ENCODE measurements around the gene SLC17A3.

The SLC17A3 gene

DNA sequence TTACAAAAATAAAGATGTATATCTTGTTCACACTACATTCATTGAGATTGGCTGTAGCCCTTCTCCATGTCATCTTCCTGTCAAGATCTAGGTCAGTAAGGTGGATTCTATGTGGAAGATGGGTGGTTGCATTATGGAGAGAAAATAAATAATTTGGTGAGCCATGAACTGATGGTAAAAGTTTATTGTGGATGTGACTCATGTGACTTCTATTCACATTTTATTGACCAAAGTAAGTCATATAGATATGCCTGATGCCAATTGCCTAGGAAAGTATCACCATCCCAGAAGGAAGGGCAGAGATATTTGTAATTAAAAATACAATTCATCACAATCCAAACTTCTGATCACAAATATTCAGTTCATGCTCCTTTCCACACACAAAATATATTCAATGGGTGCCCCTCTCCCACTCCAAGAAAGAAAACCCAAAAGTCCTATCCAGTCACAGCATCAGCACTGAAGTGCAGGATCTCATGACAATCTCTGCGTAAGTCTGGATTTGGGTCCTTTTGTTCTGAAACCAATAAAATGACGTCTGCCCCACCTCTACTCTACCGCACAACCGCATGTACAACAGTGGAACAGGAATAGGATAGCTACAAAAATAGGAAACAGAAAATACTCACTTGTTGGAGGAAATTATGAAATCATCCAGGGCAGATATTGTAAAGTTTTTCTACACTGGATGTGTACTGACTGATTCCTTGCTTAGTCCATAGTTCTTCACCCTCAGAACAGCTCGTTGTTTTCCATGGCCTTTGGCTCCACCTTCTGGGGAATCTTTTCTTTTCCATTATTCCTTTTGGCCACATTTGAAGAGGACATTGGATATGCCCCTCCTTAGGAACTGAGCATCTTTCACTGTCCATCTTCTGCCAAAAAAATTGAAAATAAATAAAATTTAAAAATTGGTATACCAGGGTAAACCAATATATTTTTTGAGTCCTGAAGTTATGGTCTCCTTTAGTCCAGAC, 16.1 kb upstream of the SLC17A3 start:
- peak; percentile 83 for FAIRE-seq

DNA sequence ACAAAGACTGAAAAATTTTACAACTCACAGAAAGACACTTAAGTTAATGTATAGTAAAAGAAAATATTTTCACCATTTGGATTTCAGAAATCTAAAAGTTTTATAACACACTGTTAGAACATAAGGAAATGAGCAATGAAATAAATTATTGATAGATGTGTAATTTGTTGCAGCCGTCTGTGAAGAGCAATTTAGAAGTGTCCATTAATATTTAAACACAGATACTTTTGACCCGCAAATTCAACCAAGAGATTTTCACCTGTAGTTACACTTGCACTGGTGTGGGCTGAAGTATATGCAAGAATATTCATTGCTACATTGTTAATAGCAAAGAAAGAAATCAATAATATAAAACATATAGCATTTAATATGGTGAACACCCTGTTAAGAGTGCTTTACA, 14.6 kb upstream of the SLC17A3 start:
- FAIRE-seq = no peak

DNA sequence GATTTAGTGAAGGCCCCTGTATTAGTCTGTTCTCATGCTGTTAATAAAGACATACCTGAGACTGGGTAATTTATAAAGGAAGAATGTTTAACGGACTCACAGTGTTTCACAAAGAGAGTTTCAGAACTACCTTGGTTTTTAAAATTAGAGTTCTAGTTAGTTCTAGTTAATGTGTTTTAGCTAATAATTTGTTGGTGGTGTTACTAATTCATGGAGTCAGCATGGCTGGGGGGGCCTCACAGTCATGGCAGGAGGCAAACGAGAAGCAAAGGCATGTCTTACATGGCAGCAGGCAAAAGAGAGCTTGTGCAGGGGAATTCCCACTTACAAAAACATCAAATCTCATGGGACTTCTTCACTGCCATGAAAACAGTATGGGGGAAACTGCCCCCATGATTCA, 12.0 kb upstream of the SLC17A3 start:
- FAIRE-seq = no peak

DNA sequence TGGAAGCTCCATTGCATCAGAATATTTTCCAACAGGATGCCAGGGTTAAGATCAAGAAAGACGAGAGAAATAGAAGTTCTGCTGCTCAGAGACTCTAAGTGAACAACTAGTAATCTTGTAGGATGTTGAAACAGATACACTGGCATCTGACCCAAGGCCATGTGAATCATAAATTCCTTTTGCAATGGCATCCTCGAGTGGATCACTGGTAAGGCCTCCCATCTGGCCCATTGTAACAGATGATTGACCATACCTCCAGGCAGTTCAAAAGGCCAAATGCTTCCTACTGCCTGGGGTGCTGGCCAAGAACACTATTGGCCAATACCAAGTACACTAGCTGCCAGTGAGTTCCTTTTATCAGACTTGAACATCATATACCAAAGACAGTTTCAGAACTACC, 9.9 kb upstream of the SLC17A3 start:
- FAIRE-seq = no peak

DNA sequence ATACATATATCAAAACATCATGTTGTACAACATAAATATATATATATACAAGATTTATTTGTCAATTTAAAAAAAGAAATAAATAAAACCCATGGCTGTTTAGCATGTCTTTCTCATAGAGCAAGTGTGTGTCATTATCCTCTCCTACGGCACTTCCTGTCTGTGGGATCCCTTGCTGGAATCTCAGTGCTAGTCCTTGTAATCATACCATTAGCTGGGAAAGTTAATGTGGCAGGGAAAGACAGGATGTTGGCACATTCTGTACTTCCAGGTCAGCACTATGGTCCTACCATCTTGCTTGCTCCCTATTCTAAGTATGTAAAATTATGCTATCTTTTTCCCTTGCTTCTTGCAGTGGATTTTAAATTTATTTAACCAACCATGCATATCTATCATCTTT, 9.5 kb upstream of the SLC17A3 start:
- FAIRE-seq = no peak

DNA sequence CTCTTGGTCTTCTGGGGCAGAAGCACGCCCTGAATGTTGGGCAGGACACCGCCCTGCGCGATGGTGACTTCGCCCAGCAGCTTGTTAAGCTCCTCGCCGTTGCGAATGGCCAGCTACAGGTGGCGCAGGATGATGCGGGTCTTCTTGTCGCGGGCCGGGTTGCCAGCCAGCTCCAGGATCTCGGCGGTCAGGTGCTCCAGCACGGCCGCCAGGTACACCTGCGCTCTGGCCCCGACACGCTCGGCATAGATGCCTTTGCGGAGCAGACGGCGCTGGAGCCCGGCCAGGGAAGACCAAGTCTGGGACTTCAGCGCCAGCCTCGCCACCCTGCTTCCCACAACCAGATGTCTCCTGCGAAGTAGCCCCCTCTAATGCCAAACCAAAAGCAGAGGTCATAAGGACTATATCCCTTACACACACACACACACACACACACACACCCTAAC, 8.0 kb upstream of the SLC17A3 start:
- FAIRE-seq = no peak

DNA sequence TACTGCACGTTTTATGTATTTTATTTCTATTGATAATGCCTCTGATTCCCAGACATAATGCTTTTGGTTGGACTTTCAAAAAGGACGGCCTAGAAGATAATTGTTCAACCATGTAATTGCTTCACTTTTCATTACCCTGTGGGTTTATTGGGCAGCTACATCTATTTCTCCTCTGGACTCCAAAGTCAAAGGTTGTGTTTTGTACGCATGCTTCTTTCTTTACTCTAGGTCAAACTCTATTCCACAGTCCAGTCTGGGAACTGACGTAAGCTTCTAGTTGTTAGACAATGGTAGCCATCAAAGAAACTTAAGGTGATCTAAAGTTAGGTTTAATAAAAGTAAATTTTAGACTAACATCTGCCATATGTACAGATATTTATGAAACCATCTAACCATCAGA, 6.6 kb upstream of the SLC17A3 start:
- FAIRE-seq = no peak

DNA sequence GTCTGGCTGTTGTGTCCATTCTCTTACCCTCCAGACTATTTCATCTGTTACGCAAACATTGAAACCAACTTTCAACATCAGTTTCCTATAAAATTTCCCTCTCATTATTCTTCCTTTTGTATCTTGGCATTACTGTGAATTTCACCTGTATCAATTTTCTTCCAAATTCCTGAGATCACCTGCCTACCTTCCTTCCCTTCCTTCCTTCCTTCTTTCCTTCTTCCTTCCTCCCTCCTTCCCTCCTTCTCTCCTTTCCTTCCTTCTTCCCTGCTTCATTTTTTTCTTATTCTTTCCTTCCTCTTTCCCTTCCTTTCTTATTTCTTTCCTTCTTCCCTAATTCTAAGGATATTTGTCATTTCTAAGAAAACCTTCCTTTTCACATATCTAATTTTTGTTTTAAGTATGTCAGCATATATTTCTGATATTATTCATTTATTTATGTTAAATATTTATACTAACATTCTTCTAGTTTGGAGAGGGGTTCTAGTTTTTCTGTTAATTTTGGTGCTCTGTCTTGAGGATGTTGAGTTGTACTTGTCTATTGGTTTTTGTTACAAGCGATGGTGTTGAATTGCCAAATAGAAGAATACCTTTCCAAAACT, 4.8 kb upstream of the SLC17A3 start:
- no peak for FAIRE-seq

DNA sequence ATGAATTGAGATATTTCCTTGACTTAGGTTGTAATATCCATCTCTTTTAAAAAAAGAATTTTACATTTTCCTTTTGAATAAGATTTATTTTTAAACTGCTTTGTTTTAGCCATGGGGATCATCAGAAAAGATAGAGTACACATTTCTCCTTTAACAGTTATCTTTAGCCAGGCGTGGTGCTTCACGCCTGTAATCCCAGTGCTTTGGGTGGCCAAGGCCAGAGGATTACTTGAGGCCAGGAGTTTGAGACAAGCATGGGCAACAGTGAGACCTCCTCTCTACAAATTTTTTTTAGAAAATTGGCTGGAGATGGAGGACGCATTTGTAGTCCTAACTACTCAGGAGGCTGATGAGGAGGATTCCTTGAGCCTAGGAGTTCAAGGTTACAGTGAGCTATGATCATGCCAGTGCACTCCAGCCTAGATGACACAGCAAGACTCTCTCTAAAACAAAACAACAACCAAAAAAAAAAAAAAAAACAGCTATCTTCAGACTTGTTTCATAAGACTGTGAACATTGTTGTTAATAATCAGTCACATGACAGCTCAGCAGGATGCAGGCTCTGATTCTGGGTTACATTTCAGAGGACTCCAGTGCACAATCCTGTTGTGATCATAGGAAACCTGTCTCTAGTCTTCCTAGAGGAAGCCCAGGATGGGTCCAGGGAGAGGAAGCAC, 2.0 kb upstream of the SLC17A3 start:
- no peak for FAIRE-seq

DNA sequence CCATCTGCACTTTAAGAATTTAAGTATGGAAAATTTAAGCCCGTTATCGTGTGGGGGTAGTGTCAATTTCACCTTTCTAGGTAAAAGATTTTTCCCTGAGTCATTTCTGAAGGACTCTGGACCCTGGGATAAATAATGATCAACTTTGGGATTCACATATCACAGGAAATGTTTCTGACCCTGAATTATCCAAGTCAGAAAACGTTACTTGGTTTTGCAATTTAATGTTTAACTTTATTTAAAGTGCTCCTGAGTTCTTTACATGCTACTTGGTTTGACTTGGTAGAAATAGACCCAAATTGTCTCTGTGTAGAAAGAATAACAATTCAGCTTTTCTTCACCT, 1.5 kb upstream of the SLC17A3 start:
- no peak for FAIRE-seq

DNA sequence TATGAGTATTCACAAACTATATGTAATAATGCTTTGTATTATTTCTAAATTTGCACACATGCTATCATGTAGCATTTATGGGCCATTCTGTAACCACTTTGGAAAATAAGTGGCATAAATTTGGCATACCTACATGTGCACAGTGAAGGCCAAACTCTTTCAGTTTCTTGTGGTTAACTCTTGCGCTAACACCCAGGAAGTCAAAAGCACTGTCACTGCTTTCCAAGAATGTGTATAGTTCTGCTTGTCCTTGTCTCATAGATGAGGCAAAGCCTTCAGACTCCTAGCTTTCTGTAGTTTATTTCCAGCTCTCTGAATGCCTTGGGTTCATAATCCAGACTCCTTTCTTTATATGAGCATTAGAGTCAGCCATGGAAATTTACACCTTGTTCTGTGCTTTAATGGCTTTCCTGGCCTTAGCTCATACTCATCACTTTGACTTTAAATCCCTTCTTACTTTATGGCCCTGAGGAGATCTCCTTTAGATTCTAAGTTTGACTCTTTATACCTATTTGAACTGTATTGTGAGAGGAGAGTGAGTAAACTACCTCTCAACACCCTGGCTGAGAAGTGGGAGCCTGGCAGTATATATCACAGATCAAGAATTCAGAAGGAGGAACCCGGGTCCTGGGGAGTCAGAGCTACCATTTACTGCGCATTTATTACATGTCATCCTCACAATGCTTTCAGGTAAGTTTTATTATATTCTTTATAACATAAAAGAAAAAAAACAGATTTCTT, 949 bp upstream of the SLC17A3 start:
- no peak for FAIRE-seq

DNA sequence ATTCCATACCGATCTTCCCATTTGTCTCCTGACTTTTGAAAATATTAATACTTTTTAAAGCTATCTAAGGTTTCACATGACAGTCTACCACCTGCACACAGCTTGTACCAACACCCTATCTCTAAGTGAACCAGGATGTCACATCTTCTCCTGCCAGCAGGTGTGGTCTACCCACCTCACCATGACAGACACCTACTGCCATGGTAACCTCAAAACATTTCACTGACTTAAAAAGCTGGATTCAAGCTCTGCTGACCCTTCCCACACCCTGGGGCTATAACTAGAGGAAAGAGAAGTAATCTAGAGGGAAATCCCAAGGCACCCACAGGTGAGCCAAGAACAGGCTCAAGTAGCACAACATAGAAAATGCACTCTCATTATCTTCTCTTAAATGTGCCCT, 1.2 kb downstream of the SLC17A3 start:
- no peak for FAIRE-seq

DNA sequence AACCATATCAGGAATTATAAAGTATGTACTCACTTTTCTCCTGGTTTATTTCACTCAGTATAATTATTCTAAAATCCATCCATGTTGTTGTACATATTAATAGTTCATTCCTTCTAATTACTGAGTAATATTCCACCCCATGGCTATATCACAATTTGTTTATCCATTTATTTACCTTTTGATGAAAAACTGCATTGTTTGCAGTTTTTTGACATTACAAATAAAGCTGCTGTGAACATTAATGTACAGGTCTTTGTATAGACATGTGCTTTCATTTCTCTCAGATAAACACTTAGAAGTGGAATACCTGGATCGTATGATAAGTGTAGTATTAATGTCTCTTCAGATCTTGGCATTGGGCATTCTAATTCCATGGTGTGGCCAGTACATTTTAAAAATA, 4.2 kb downstream of the SLC17A3 start:
- FAIRE-seq = no peak

DNA sequence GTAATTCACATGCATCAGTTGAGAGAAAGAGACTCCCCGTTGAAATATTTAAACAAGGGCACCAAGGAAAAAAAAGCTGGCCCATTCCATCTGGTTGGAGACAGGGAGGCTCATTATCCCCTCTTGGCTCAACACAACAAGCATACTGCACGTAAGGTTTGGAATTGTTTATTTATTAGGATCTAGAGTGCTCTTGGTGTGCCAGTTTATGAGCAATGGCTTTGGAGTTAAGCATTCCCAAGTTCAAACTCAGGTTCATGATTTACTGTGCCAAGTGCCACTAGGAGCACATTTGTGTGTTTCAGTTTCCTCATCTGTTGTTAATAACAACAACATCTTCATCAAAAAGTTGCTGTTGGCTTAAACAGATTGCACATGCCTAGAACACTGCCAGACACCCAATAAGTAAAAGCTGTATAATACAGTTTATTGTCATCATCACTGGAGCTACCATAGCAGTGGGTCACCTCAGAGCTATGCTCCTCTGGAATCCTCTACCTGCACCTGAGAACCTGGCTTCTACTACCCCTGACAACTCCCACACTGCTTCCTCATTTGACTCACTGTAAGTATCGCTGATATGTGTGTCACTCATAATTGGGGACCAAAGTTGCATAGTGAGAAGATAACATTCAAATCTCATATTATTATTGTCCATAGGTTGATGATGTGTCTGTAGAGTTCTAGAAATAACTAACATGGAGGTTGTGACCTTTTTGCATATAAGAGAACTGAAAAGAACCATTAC, 5.4 kb downstream of the SLC17A3 start:
- no peak for FAIRE-seq

DNA sequence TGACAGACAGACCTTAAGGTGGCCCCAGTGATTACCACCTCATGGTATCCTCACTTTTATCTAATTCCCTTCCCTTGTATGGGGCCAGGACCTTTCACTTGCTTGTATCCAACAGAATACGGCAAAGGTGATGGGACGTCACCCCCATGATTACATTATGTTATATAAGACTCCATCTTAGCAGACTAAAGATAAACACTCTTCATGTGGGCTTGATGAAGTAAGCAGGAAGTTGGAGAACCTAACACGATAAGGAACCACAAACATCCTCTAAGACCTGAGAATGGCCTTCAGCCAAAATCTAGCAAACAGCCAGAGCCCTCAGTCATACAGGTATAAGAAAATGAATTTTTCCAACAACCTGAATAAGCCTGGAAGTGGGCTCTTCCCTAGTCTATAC, 8.0 kb downstream of the SLC17A3 start:
- no peak for FAIRE-seq

DNA sequence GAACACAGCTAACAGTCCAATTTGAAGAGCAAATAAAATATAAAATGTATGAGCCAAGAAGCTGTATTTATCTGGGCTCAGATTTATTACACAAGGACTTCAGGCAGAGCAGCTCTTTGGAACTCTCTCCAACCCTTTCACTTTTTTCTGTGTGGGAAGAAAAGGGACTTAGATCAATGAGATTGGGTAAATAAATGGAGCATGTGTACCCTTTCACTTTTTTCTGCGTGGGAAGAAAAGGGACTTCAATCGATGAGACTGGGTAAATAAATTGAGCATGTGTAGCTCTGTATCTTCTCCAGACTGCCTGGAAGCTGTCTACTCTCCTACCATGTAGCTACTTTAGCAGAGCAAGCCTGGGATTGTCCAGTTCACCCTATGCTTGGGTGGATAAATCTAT, 10.7 kb downstream of the SLC17A3 start:
- no peak for FAIRE-seq

DNA sequence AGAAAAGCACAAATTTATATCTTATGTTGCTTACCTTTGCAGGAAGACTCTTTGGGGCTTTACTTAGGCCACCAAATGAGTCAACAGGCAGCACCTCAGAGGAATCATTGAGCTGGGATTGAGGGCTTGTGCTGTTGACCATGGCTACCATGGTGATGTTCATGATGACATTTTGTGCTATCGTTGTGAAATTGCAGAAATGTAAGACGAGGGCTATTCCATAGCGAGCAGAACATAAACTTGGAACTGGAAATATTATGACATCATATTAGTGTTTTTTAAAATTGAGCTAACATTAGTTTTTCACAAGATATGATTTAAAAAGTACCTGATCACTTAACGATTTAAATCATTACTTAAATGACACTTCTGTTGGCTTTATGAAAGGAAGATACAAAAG, 11.8 kb downstream of the SLC17A3 start:
- no peak for FAIRE-seq

DNA sequence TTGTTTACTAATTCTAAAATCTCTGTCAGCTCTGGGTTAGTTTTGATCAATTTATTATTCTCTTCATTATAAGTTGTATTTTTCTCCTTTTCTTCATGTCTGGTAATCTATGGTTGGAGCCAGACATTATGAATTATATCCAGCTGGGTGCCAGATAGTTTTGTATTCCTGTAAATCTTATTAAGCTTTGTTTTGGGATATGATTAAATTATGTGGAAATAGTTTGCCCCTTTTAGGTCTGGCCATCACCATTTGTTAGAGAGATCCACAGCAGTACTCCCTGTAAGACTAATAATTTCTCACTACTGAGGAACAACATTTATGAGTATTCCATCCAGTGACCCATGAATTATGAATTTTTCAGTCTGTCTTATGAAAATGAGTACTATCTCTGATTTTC, 21.3 kb downstream of the SLC17A3 start:
- no peak for FAIRE-seq

DNA sequence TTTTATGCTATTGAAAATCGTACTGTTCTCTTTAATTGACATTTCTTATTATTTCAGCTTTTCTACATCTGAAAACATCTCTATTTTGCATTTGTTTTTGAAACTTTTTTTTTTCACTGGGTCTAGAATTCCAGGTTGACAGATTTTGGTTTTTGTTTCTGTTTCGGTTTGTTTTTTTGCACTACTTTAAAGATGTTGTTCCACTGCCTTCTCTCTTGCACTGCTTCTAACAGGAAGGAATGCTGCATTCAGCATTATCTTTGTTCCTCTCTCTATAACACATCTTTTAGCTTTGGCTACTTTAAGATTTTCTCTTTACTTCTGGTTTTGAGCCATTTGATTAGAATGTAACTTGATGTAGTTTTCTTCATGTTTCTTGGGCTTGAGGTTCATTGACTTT, 22.1 kb downstream of the SLC17A3 start:
- FAIRE-seq = no peak

DNA sequence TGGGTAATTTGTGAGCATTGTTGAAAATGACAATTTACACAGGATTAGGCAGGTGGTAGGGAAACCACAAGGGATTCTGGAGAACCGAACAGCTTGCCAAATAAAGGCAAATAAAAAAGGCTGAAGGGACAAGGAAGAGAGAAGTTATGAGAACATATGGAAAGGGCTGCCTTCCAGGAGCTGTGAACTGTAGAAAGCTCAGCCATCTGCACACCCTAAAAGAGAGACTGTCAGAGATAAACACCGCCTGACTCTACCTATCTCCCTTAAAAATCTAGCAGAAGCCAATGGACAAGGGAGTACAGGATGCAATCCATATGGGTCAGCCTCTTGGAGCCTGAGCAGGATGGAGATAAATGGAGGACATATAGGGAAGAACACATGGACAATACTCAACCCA, 29.5 kb downstream of the SLC17A3 start:
- FAIRE-seq = no peak

DNA sequence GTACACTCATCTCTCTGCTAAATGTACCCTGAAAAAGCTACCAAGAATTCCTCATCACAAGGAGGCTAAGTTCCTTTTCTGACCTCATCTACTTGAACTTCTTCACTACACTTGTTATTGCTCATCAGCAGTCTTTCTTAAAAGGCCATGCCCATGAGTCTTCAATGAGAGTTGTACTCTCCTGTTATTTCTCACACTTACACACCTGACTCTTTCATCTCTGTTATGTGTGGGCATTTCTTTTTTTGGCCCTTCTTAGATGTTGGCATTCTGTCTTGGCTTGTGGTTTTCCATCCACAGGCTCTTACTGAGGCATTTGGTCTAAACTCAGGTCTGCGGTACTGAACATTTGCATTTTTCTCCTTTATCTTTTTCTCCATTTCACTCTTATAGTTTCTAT, 31.5 kb downstream of the SLC17A3 start:
- FAIRE-seq = no peak

DNA sequence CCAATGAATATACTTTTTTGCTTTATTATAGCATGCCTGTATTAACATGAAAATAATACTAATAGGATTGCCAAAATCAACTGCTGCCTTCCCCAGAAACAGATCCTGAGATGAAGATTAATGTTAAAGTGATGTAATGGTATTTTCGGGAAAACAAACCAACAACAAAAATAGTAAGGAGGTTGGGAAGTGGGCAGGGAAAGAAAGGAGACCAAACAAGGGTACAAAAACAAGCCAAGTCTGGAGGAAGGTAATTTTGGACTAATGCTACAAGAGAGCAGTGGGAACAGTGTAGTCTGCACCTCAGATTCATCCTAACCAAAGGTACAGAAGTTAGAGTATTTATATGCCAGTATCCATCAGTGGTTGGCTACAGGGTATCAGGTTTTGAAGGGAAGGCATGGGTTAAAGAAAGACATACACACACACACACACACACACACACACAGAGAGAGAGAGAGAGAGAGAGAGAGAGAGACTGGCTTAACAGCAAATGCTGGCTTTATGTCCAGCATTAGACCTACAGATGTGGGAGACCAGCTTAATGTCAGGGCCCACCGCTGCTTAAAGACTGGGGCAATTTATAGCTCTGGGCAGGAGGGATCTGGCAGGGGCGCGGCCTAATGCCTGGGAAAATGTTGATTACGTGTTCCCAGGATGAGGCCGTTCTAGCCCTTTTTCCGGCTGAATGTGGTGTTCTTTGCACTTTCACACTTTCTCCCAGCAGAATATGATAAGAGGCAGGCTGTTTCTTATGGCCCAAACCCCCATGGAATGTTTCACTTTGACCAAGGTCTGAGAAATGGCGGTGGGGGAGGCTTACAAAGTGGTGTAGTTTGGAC, 38.4 kb downstream of the SLC17A3 start:
- no peak for FAIRE-seq

Measured in G401.6 (cell line).